ENCODE data around the gene ACP1.

The ACP1 gene

DNA sequence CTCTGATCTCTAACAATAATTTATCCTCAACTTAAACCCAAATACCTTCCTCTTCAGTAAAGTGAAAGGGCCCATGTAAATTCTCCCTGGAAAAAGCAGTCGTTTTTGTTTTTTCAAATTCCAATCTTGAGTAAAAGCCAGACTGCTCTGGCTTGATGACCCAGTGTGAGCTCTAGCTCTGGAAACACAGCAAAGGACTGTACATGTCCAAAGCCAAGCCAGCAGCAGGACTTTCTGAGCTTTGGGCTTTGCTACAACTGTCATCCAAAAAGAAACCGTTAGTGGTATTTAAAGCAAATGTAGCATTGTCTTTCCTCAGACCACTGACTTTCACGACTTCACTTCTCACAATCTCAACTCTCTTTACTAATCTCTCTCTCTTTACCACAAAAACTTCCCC lies 26.3 kb upstream of the ACP1 start:
- Histone ChIP-seq H3K4me3 (ENCODE audit: low read length) (no peak overlapping the region), H3K4me1 (ENCODE audit: control insufficient read depth, insufficient read depth, low read length) (no peaks in the 10 kb centered on the region), H3K27me3 (ENCODE audit: control insufficient read depth, insufficient read depth, low read length) (no peaks in the 10 kb centered on the region), H3K9ac (ENCODE audit: low read length) (no peak overlapping the region), H3K9me3 (ENCODE audit: control insufficient read depth, low read length) (no peaks in the 10 kb centered on the region), H3K36me3 (ENCODE audit: control insufficient read depth, insufficient read depth, low read length) (peaks cover 4% of the 10 kb centered on the region)

DNA sequence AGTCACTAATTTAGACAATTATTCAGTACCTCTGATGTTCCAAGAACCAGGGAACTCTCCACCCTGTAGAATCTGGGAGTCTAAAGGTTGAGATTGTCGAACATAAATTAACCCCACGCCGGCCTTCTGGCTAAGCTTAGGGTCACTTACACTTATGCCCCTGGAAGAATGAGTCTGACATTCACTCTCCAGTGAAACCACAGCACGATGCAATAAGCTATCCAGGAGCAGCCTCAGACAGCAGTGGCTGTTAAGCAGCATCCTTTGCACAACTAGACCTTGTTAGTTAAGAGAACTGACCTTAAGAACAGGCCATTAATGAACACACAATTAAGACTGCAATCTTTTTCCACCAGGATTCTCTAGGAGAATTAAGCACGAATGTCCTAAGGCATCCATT lies 25.9 kb upstream of the ACP1 start:
- no peaks in the 10 kb centered on the region for H3K27me3 ChIP-seq (ENCODE audit: control insufficient read depth, insufficient read depth, low read length)
- no peaks in the 10 kb centered on the region for H3K4me1 ChIP-seq (ENCODE audit: control insufficient read depth, insufficient read depth, low read length)
- no peaks in the 10 kb centered on the region for H3K9me3 ChIP-seq (ENCODE audit: control insufficient read depth, low read length)
- H3K9ac ChIP-seq (ENCODE audit: low read length), result no peak overlapping the region
- H3K4me3 ChIP-seq (ENCODE audit: low read length), result no peak overlapping the region
- peaks cover 3% of the 10 kb centered on the region for H3K36me3 ChIP-seq (ENCODE audit: control insufficient read depth, insufficient read depth, low read length)

DNA sequence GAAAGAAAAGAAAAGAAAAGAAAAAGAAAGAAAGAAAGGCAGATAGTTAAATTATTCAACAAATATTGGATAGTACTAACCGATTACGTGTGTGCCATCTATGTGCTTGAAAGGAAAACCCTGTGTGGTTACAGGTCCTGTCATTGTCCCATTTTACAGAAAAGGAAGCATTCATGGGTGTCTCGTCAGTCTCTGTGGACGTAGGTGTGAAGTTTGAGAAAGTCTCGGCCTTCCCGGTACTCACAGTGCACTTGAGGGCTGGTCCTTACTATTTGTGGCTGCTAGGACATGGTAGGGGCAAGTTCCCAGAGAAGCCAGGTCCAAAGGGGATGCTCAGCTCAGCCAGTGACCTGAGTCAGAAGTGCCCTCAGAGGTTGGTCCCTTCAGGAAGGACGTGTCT lies 20.2 kb upstream of the ACP1 start:
- Histone ChIP-seq H3K9me3 (ENCODE audit: control insufficient read depth, low read length) (no peaks in the 10 kb centered on the region), H3K9ac (ENCODE audit: low read length) (no peak overlapping the region), H3K27me3 (ENCODE audit: control insufficient read depth, insufficient read depth, low read length) (no peaks in the 10 kb centered on the region), H3K4me1 (ENCODE audit: control insufficient read depth, insufficient read depth, low read length) (no peaks in the 10 kb centered on the region), H3K36me3 (ENCODE audit: control insufficient read depth, insufficient read depth, low read length) (peaks cover 3% of the 10 kb centered on the region), H3K4me3 (ENCODE audit: low read length) (no peak overlapping the region)

- Histone ChIP-seq H3K27me3 (ENCODE audit: control insufficient read depth, insufficient read depth, low read length) (no peaks in the 10 kb centered on the region), H3K36me3 (ENCODE audit: control insufficient read depth, insufficient read depth, low read length) (peaks cover 3% of the 10 kb centered on the region)
These were observed 18.1 kb upstream of the ACP1 start for GRCh38 chr2:246489-247144.

DNA sequence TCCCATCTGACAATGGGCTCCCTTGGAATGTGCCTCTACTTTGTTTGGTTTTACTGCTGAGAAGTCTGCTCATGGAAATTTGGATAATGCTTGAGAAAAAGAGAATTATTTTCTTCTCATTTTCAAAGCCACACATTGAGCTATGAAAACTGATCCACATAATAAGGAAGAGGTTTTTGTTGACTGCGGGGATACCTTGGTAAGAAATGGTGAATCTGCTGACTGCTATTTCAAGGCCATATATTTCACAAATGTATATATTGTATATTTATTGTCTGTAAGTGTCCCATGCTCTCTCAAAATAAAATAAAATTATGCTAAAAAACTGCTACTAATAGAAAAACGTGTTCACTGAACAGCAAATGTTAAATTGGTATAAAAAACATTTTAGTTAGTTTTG lies 16.0 kb upstream of the ACP1 start:
- H3K36me3 ChIP-seq (ENCODE audit: control insufficient read depth, insufficient read depth, low read length), result peaks cover 1% of the 10 kb centered on the region
- H3K9me3 ChIP-seq (ENCODE audit: control insufficient read depth, low read length), result no peaks in the 10 kb centered on the region
- H3K27me3 ChIP-seq (ENCODE audit: control insufficient read depth, insufficient read depth, low read length), result no peaks in the 10 kb centered on the region

More at GRCh38 chr2:246489-247144, 18.1 kb upstream of the ACP1 start:
- H3K9ac ChIP-seq (ENCODE audit: low read length), result no peak overlapping the region
- no peak overlapping the region for H3K4me3 ChIP-seq (ENCODE audit: low read length)
- H3K9me3 ChIP-seq (ENCODE audit: control insufficient read depth, low read length), result no peaks in the 10 kb centered on the region
- no peaks in the 10 kb centered on the region for H3K4me1 ChIP-seq (ENCODE audit: control insufficient read depth, insufficient read depth, low read length)

GRCh38 chr2:249538-250042 lies 15.2 kb upstream of the ACP1 start:
- H3K9me3 ChIP-seq (ENCODE audit: control insufficient read depth, low read length), result no peaks in the 10 kb centered on the region
- no peaks in the 10 kb centered on the region for H3K27me3 ChIP-seq (ENCODE audit: control insufficient read depth, insufficient read depth, low read length)
- no peaks in the 10 kb centered on the region for H3K36me3 ChIP-seq (ENCODE audit: control insufficient read depth, insufficient read depth, low read length)
- H3K4me3 ChIP-seq (ENCODE audit: low read length), result no peak overlapping the region
- no peak overlapping the region for H3K9ac ChIP-seq (ENCODE audit: low read length)
- H3K4me1 ChIP-seq (ENCODE audit: control insufficient read depth, insufficient read depth, low read length), result no peaks in the 10 kb centered on the region

More for the DNA sequence above, 16.0 kb upstream of the ACP1 start:
- Histone ChIP-seq H3K4me3 (ENCODE audit: low read length) (no peak overlapping the region), H3K4me1 (ENCODE audit: control insufficient read depth, insufficient read depth, low read length) (no peaks in the 10 kb centered on the region), H3K9ac (ENCODE audit: low read length) (no peak overlapping the region)

- H3K27me3 ChIP-seq (ENCODE audit: control insufficient read depth, insufficient read depth, low read length), result no peaks in the 10 kb centered on the region
- no peak overlapping the region for H3K9ac ChIP-seq (ENCODE audit: low read length)
- H3K4me3 ChIP-seq (ENCODE audit: low read length), result no peak overlapping the region
- no peaks in the 10 kb centered on the region for H3K36me3 ChIP-seq (ENCODE audit: control insufficient read depth, insufficient read depth, low read length)
- H3K9me3 ChIP-seq (ENCODE audit: control insufficient read depth, low read length), result no peaks in the 10 kb centered on the region
- no peaks in the 10 kb centered on the region for H3K4me1 ChIP-seq (ENCODE audit: control insufficient read depth, insufficient read depth, low read length)
These were observed 12.6 kb upstream of the ACP1 start for GRCh38 chr2:252001-252602.

DNA sequence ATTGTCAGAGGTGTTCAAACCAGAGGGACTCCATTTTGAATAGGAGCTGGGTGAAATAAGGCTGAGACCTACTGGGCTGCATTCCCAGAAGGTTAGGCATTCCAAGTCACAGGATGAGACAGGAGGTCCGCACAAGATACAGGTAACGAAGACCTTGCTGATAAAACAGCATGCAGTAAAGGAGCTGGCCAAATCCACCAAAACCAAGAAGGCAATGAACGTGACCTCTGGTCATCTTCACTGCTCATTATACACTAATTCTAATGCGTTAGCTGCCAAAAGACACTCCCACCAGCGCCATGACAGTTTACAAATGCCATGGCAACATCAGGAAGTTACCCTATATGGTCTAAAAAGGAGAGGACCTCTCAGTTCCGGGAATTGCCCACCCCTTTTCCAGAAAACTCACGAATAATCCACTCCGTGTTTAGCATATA lies 11.5 kb upstream of the ACP1 start:
- Histone ChIP-seq H3K27me3 (ENCODE audit: control insufficient read depth, insufficient read depth, low read length) (no peaks in the 10 kb centered on the region), H3K4me3 (ENCODE audit: low read length) (no peak overlapping the region), H3K36me3 (ENCODE audit: control insufficient read depth, insufficient read depth, low read length) (no peaks in the 10 kb centered on the region), H3K4me1 (ENCODE audit: control insufficient read depth, insufficient read depth, low read length) (no peaks in the 10 kb centered on the region), H3K9ac (ENCODE audit: low read length) (no peak overlapping the region), H3K9me3 (ENCODE audit: control insufficient read depth, low read length) (no peaks in the 10 kb centered on the region)

DNA sequence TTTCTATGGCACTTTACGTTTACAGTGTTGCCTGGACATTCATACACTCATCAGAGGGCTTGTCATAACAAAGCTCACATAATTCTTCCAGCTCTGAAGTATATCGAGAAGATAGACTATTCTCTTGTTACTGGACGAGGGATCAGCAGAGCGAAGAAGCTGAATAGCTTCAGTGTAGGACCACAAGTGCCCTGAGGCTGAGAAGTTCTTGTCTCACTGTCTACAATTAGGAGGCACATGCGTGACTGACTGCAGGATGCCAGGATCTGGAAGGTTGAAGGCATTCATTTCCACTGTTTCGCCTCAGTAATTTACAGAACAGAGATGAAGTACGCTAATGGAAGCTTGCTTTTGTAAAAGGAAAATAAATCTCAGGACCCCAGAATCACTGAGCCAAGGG lies 10.5 kb upstream of the ACP1 start:
- H3K36me3 ChIP-seq (ENCODE audit: control insufficient read depth, insufficient read depth, low read length), result no peaks in the 10 kb centered on the region
- H3K4me1 ChIP-seq (ENCODE audit: control insufficient read depth, insufficient read depth, low read length), result no peaks in the 10 kb centered on the region
- no peak overlapping the region for H3K4me3 ChIP-seq (ENCODE audit: low read length)
- H3K27me3 ChIP-seq (ENCODE audit: control insufficient read depth, insufficient read depth, low read length), result no peaks in the 10 kb centered on the region
- no peaks in the 10 kb centered on the region for H3K9me3 ChIP-seq (ENCODE audit: control insufficient read depth, low read length)
- no peak overlapping the region for H3K9ac ChIP-seq (ENCODE audit: low read length)

DNA sequence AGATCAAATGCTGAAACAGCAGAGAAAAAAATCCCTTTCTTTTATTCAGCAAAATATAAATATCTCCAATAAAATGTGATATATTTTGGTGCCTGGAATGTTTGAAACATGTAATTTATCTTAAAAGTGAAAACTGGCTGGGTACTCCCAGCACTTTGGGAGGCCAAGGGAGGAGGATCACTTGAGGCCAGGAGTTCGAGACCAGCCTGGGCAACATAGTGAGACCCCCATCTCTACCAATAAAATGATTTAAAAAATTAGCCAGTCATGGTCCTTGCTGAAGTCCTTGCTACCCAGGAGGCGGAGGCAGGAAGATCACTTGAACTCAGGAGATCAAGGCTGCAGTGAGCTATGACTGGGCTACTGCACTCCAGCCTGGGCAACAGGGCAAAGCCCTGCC lies 9.6 kb upstream of the ACP1 start:
- Histone ChIP-seq H3K4me3 (ENCODE audit: low read length) (no peak overlapping the region), H3K27me3 (ENCODE audit: control insufficient read depth, insufficient read depth, low read length) (no peaks in the 10 kb centered on the region), H3K9me3 (ENCODE audit: control insufficient read depth, low read length) (no peaks in the 10 kb centered on the region), H3K4me1 (ENCODE audit: control insufficient read depth, insufficient read depth, low read length) (no peaks in the 10 kb centered on the region), H3K9ac (ENCODE audit: low read length) (no peak overlapping the region), H3K36me3 (ENCODE audit: control insufficient read depth, insufficient read depth, low read length) (no peaks in the 10 kb centered on the region)

- Histone ChIP-seq H3K36me3 (ENCODE audit: control insufficient read depth, insufficient read depth, low read length) (no peaks in the 10 kb centered on the region), H3K27me3 (ENCODE audit: control insufficient read depth, insufficient read depth, low read length) (no peaks in the 10 kb centered on the region), H3K9ac (ENCODE audit: low read length) (no peak overlapping the region), H3K9me3 (ENCODE audit: control insufficient read depth, low read length) (no peaks in the 10 kb centered on the region), H3K4me1 (ENCODE audit: control insufficient read depth, insufficient read depth, low read length) (no peaks in the 10 kb centered on the region), H3K4me3 (ENCODE audit: low read length) (no peak overlapping the region)
These were observed 8.7 kb upstream of the ACP1 start for GRCh38 chr2:256094-256493.

DNA sequence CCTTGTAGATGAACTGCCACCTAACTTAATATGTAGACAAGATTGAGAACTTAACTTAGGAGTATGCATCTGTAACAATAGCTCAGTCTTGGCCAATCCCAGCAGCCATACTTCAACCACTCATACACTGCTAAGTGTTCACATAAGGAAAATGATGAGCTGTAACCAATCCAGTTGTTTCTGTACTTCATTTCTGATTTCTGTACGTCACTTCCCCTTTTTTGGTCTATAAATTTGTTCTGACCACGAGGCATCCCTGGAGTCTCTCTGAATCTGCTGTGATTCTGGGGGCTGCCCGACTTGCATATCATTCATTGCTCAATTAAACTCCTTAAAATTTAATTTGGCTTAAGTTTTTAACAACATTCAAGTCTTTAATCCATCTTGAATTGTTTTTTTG lies 7.3 kb upstream of the ACP1 start:
- Histone ChIP-seq H3K9ac (ENCODE audit: low read length) (no peak overlapping the region), H3K36me3 (ENCODE audit: control insufficient read depth, insufficient read depth, low read length) (no peaks in the 10 kb centered on the region), H3K9me3 (ENCODE audit: control insufficient read depth, low read length) (no peaks in the 10 kb centered on the region), H3K4me3 (ENCODE audit: low read length) (no peak overlapping the region), H3K27me3 (ENCODE audit: control insufficient read depth, insufficient read depth, low read length) (no peaks in the 10 kb centered on the region), H3K4me1 (ENCODE audit: control insufficient read depth, insufficient read depth, low read length) (peaks cover 5% of the 10 kb centered on the region)

All from mucosa of stomach (tissue), 1 donor.